Adrenal gland (tissue), 12 donors: ENCODE measurements around the gene MAP1B. TPM values are rescaled to one million over a fixed set of nuclear protein-coding genes. Genes with fewer than 3 reads are reported as not detected.

Experiments used
- DNase-seq, 7 donors: peaks; one replicate each; pipeline ENCODE4 v3.0.0-alpha.2; 2019 to 2020
- H3K27ac ChIP-seq, 5 donors: fragments of 200-600 bp; sonication (generic) in 4 of 5; 1 replicate in 3 of 5; 2 replicates in 2 of 5; pipeline versions ENCODE4 v1.5.1 to v1.8.0; 2016 to 2020; ENCODE audit warnings: mild to moderate bottlenecking in 1 of 5
- H3K27me3 ChIP-seq: fragments of 200-600 bp; 2 replicates; pipeline ENCODE4 v1.8.0; 2021
- H3K36me3 ChIP-seq, 2 donors: fragments of 200-600 bp; replicated peaks in 1 of 2; 1 replicate in 1 of 2; 2 replicates in 1 of 2; pipeline versions ENCODE4 v1.5.1 to v1.8.0; 2018 to 2022
- H3K4me1 ChIP-seq, 2 donors: fragments of 200-600 bp; replicated peaks in 1 of 2; 1 replicate in 1 of 2; 2 replicates in 1 of 2; pipeline versions ENCODE4 v1.5.1 to v1.8.0; 2018 to 2021
- H3K4me3 ChIP-seq, 4 donors: fragments of 200-600 bp; sonication (generic) in 3 of 4; one replicate each; pipeline ENCODE4 v1.5.1; 2016 to 2018
- H3K9me3 ChIP-seq, 3 donors: fragments of 200-600 bp; sonication (generic) in 1 of 3; replicated peaks in 1 of 3; 1 replicate in 2 of 3; 2 replicates in 1 of 3; pipeline versions ENCODE4 v1.5.1 to v1.8.0; 2016 to 2021
- CTCF ChIP-seq, 6 experiments: fragments of 450-650 bp in 4 of 6; fragments of 200-600 bp in 2 of 6; sonication (generic) in 1 of 6; IDR thresholded peaks; 1 replicate in 5 of 6; 2 replicates in 1 of 6; pipeline versions ENCODE4 v1.5.1 to v1.8.0; 2016 to 2021; ENCODE audit warnings: antibody characterized with exemption in 6 of 6, mild to moderate bottlenecking in 2 of 6, moderate library complexity in 1 of 6
- POLR2A ChIP-seq, 2 donors: fragments of 450-650 bp; IDR thresholded peaks; one replicate each; pipeline ENCODE4 v1.6.1; 2017; ENCODE audit warnings: antibody characterized with exemption in 2 of 2, mild to moderate bottlenecking in 2 of 2, moderate library complexity in 1 of 2
- WGBS, 4 donors: extraction: QIAGEN DNeasy Blood & Tissue Kit in 2 of 4; methylation state at CpG; one replicate each; pipeline versions ENCODE4 v1.1.5 to v1.1.7; 2013 to 2017; 5-methylcytosine and 5-hydroxymethylcytosine counted together
- intact Hi-C, 2 donors: fragments of 100-400 bp; cut with DNase I; formaldehyde crosslinking; loops; one replicate each; pipeline versions ENCODE4 v1.14.1 to v1.15.0; 2022 to 2023
- polyA plus RNA-seq, 3 donors: library from polyadenylated mRNA; stranded (reverse); fragments of 200-250 nt in 2 of 3; fragments of 350-450 nt in 1 of 3; fragmentation: Illumina TruSeq in 1 of 3; extraction: RNeasy Lipid Tissue Mini Kit (QIAGEN cat#74804) in 1 of 3; gene quantifications; one replicate each; pipeline ENCODE4 v1.2.3, GENCODE V29; 2013 to 2014
- total RNA-seq, 9 donors: library from RNA; depleted of rRNA in 4 of 9; stranded (reverse); fragments of >200 nt in 4 of 9; fragments of 120-200 nt in 1 of 9; fragmentation: NEBNext Ultra II Directional in 1 of 9; extraction: Animal tissue kit (Norgen Biotek cat#: 25700) in 1 of 9; gene quantifications; one replicate each; pipeline versions ENCODE4 v1.1.0 to v1.2.4, GENCODE V29; 2013 to 2023
- donor health status: healthy with polysubstance abuse.
- donor health status: Bipolar disorder and iron deficiency.
- donor health status: DM: yes; HTN: yes; CAD: no.
- donor health status: DM: no; HTN: no; CAD: no.
- donor health status: DM: no; HTN: no; CAD: no.
- donor health status: DM: yes; HTN: yes; CAD: no.

Gene MAP1B
- total and polyA plus RNA-seq, 12 donors = 11.5 to 258 (median 67.5) TPM

- no peak overlapping the region for H3K4me3 ChIP-seq
- no peak for TF ChIP-seq CTCF (IDR thresholded peaks at IDR 0.05)
These were observed 30.5 kb upstream of the MAP1B start for GRCh38 chr5:72076621-72077300.

GRCh38 chr5:72077390-72077789 is 29.9 kb upstream of the MAP1B start:
- Histone ChIP-seq H3K4me1 (no peaks in the 10 kb centered on the region), H3K36me3 (no peaks in the 10 kb centered on the region), H3K4me3 (no peak overlapping the region), H3K27me3 (no peaks in the 10 kb centered on the region), H3K27ac (no peak overlapping the region), H3K9me3 (no peaks in the 10 kb centered on the region)
- WGBS, 4 donors = 67 to 78% (median 72%) methylated on average over 3 of the region's 3 CpGs
- no peak for TF ChIP-seq POLR2A (IDR thresholded peaks at IDR 0.05)
- no peak for TF ChIP-seq CTCF (IDR thresholded peaks at IDR 0.05)
- intact Hi-C loops = no loop called here
- no peak for DNase-seq

More at GRCh38 chr5:72076621-72077300, 30.5 kb upstream of the MAP1B start:
- Histone ChIP-seq H3K27ac (no peak overlapping the region), H3K27me3 (no peaks in the 10 kb centered on the region), H3K36me3 (no peaks in the 10 kb centered on the region), H3K4me1 (no peaks in the 10 kb centered on the region), H3K9me3 (no peaks in the 10 kb centered on the region)
- intact Hi-C loops = no loop called here
- WGBS, 4 donors = 59 to 79% (median 62%) methylated on average over 3 to 4 of the region's 4 CpGs
- DNase-seq = no peak

GRCh38 chr5:72079288-72079687 is 28.0 kb upstream of the MAP1B start:
- H3K36me3 ChIP-seq = no peaks in the 10 kb centered on the region
- no peak for TF ChIP-seq CTCF (IDR thresholded peaks at IDR 0.05)
- no peak for TF ChIP-seq POLR2A (IDR thresholded peaks at IDR 0.05)
- H3K27ac ChIP-seq = peak overlapping the region in 2 of 5 donors; percentile 5 to 42
- no peaks in the 10 kb centered on the region for H3K27me3 ChIP-seq
- intact Hi-C loops = no loop called here
- DNase-seq = peak in 6 of 7 donors; percentile 19 to 63 (median 30)
- peaks cover 3 to 5% of the 10 kb centered on the region in 2 donors for H3K4me1 ChIP-seq
- H3K9me3 ChIP-seq = no peaks in the 10 kb centered on the region
- H3K4me3 ChIP-seq = no peak overlapping the region
- 2 to 16% (median 12%) methylated on average over 4 to 7 of the region's 7 CpGs for WGBS, 4 donors

GRCh38 chr5:72082048-72082447 is 25.2 kb upstream of the MAP1B start:
- intact Hi-C loops = no loop called here
- DNase-seq = no peak
- WGBS, 4 donors = 71 to 85% (median 74%) methylated on average over 1 of the region's 1 CpG
- no peak overlapping the region for H3K4me3 ChIP-seq
- no peaks in the 10 kb centered on the region for H3K27me3 ChIP-seq
- no peaks in the 10 kb centered on the region for H3K9me3 ChIP-seq
- H3K27ac ChIP-seq = no peak overlapping the region
- no peaks in the 10 kb centered on the region for H3K36me3 ChIP-seq
- H3K4me1 ChIP-seq = peaks cover 17 to 18% of the 10 kb centered on the region in 2 donors
- TF ChIP-seq CTCF (IDR thresholded peaks at IDR 0.05) (no peak), POLR2A (IDR thresholded peaks at IDR 0.05) (no peak)
